Astrocyte of the spinal cord (primary cell): ENCODE results near the gene ENPP4.
"Not testable (repeated sequence)": the region's sequence is repeated elsewhere in the genome, so short reads cannot be mapped to it uniquely, and the experiment has no call there.

Experiments
- DNase-seq: peaks from one replicate; pipeline ENCODE4 v3.0.0; 2011; ENCODE audit warnings: low read depth, low spot score
- H3K4me3 ChIP-seq: 2 replicates; pipeline ENCODE4 v1.5.1; 2011; ENCODE audit warnings: low read depth, mild to moderate bottlenecking, low read length, moderate library complexity
- CTCF ChIP-seq: IDR thresholded peaks from 2 replicates; pipeline ENCODE4 v1.5.1; 2012; ENCODE audit warnings: low read depth, mild to moderate bottlenecking, low read length, inconsistent platforms
- in situ Hi-C: cut with HindIII; loops from 2 replicates; pipeline ENCODE4 v1.10.0; 2017; ENCODE audit warnings: low sequenced_read_pairs

Gene ENPP4

GRCh38 chr6:46138281-46138680 is 8.5 kb downstream of the ENPP4 start:
- no peak for DNase-seq
- TF ChIP-seq CTCF: no peak

GRCh38 chr6:46144270-46144669 is 14.5 kb downstream of the ENPP4 start:
- no peak for DNase-seq
- in situ Hi-C loops: no loop called here
- H3K4me3 ChIP-seq: no peak overlapping the region
- TF ChIP-seq CTCF: no peak

More at GRCh38 chr6:46138281-46138680, 8.5 kb downstream of the ENPP4 start:
- in situ Hi-C loops: no loop called here
- H3K4me3 ChIP-seq: no peak overlapping the region

- in situ Hi-C loops, H3K4me3 ChIP-seq, DNase-seq: not testable (repeated sequence)
Observed at GRCh38 chr6:46149066-46149465, 19.3 kb downstream of the ENPP4 start.

- no peak for DNase-seq
- H3K4me3 ChIP-seq: no peak overlapping the region
- in situ Hi-C loops: no loop called here
- TF ChIP-seq CTCF: no peak
Observed at GRCh38 chr6:46156701-46157100, 26.9 kb downstream of the ENPP4 start.

- no peak for TF ChIP-seq CTCF
- in situ Hi-C loops: no loop called here
Observed at GRCh38 chr6:46159229-46159628, 29.4 kb downstream of the ENPP4 start.

GRCh38 chr6:46160102-46160501 is 30.3 kb downstream of the ENPP4 start:
- no peak for TF ChIP-seq CTCF
- no peak for DNase-seq
- no peak overlapping the region for H3K4me3 ChIP-seq
- in situ Hi-C loops: no loop called here

More at GRCh38 chr6:46159229-46159628, 29.4 kb downstream of the ENPP4 start:
- H3K4me3 ChIP-seq: no peak overlapping the region
- no peak for DNase-seq

GRCh38 chr6:46170357-46171289 is 40.8 kb downstream of the ENPP4 start, which contains the start of gene ENPP5:
Gene ENPP5 (minus strand): TSS chr6:46170980. CDS start chr6:46168262, 2,718 bp downstream.
- no peak for DNase-seq
- peak within 1 kb of the TSS; percentile 42 for H3K4me3 ChIP-seq
- TF ChIP-seq CTCF: no peak
- in situ Hi-C loops: no loop called here
